ENCODE results near the gene CYP39A1. TPM values are rescaled to one million over a fixed set of nuclear protein-coding genes. Genes with fewer than 3 reads are reported as not detected.

The CYP39A1 gene
- total and polyA plus RNA-seq, 7 donors, result 0.34 to 2.0 (median 0.63) TPM

DNA sequence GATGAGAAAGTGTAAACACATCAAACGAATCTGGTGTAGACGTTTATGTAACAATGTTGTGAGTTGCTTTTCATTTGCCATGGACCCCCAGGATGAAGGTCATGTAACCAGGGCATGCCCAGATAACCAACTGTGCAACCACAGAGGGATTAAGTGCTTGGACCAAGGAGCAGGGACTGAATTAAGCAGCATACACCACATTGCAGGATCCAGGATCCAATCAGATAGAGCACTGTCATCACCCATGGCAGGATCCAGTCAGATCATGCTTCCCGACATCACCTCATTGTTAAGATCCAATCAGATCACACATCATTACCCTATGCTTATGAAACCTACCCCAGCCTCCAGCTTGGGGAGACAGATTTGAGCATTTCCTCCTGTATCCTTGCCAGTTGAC is 87.1 kb downstream of the CYP39A1 start:
- WGBS, 3 donors, result 82 to 89% (median 82%) methylated on average over 3 of the region's 3 CpGs
- no peak overlapping the region for H3K4me3 ChIP-seq
- intact Hi-C loops (cut with DNase I), result no loop called here
- H3K27ac ChIP-seq, result no peak overlapping the region
- no peaks in the 10 kb centered on the region for H3K36me3 ChIP-seq (ENCODE audit: insufficient read depth in 1 of 2, low read depth in 1 of 2)
- H3K4me1 ChIP-seq, result no peaks in the 10 kb centered on the region
- ATAC-seq (no peak), DNase-seq (no peak)
- no peaks in the 10 kb centered on the region for H3K27me3 ChIP-seq (ENCODE audit: insufficient read depth in 3 of 3, low read length in 2 of 3)
- TF ChIP-seq, protein P1, sequence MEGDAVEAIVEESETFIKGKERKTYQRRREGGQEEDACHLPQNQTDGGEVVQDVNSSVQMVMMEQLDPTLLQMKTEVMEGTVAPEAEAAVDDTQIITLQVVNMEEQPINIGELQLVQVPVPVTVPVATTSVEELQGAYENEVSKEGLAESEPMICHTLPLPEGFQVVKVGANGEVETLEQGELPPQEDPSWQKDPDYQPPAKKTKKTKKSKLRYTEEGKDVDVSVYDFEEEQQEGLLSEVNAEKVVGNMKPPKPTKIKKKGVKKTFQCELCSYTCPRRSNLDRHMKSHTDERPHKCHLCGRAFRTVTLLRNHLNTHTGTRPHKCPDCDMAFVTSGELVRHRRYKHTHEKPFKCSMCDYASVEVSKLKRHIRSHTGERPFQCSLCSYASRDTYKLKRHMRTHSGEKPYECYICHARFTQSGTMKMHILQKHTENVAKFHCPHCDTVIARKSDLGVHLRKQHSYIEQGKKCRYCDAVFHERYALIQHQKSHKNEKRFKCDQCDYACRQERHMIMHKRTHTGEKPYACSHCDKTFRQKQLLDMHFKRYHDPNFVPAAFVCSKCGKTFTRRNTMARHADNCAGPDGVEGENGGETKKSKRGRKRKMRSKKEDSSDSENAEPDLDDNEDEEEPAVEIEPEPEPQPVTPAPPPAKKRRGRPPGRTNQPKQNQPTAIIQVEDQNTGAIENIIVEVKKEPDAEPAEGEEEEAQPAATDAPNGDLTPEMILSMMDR (IDR thresholded peaks at IDR 0.05), result no peak
- no peaks in the 10 kb centered on the region for H3K9me3 ChIP-seq

DNA sequence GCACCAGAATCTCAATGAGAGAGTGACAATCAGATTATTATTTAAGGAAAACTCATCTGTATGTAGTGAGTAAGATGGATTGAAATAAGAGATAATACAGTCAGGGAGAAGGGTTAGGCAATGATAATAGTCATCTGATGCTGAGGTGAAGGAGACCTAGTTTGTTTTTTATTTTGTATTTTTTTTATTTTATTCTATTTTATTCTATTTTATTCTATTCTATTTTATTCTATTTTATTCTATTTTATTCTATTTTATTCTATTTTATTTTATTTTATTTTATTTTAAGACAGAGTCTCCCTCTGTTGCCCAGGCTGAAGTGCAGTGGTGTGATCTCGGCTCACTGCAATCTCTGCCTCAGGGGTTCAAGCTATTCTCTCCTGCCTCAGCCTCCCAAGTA is 88.7 kb downstream of the CYP39A1 start:
- intact Hi-C loops (cut with DNase I), result no loop called here
- DNase-seq, result no peak

DNA sequence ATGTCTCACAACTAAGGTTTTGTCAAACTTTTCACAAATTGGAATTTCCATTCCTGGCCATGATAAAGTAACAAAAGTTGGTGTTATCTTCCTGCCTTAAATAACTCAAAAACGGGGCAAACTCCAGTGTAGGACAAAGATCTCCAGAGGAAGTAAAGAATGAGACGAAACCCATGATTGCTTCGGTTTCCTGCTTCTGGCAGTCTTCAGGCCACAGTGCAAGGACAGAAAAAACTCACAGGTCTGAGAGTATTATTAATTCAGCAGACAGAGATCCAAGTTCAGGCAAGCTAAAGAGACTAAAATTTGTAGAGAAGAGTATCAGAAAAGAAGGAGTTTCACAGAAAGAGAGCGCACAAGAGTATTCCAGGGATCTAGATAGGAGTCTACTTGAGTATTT is 96.6 kb downstream of the CYP39A1 start:
- TF ChIP-seq, protein P1 (IDR thresholded peaks at IDR 0.05), result no peak
- no peak for ATAC-seq
- H3K4me3 ChIP-seq, result no peak overlapping the region
- WGBS, 3 donors, result 76 to 80% (median 80%) methylated on average over 4 of the region's 4 CpGs
- no peaks in the 10 kb centered on the region for H3K9me3 ChIP-seq
- H3K27me3 ChIP-seq (ENCODE audit: insufficient read depth in 3 of 3, low read length in 2 of 3), result no peaks in the 10 kb centered on the region
- no peak overlapping the region for H3K27ac ChIP-seq
- H3K4me1 ChIP-seq, result no peaks in the 10 kb centered on the region
- no peaks in the 10 kb centered on the region for H3K36me3 ChIP-seq (ENCODE audit: insufficient read depth in 1 of 2, low read depth in 1 of 2)
- no peak for DNase-seq
- intact Hi-C loops (cut with DNase I), result no loop called here

More for the DNA sequence above, 88.7 kb downstream of the CYP39A1 start:
- WGBS, 3 donors, result 96 to 100% (median 100%) methylated on average over 1 of the region's 1 CpG
- no peak for ATAC-seq
- TF ChIP-seq, protein P1 (IDR thresholded peaks at IDR 0.05), result no peak
- Histone ChIP-seq H3K36me3 (ENCODE audit: insufficient read depth in 1 of 2, low read depth in 1 of 2) (no peaks in the 10 kb centered on the region), H3K27me3 (ENCODE audit: insufficient read depth in 3 of 3, low read length in 2 of 3) (no peaks in the 10 kb centered on the region), H3K4me1 (no peaks in the 10 kb centered on the region), H3K4me3 (no peak overlapping the region), H3K27ac (no peak overlapping the region), H3K9me3 (no peaks in the 10 kb centered on the region)

DNA sequence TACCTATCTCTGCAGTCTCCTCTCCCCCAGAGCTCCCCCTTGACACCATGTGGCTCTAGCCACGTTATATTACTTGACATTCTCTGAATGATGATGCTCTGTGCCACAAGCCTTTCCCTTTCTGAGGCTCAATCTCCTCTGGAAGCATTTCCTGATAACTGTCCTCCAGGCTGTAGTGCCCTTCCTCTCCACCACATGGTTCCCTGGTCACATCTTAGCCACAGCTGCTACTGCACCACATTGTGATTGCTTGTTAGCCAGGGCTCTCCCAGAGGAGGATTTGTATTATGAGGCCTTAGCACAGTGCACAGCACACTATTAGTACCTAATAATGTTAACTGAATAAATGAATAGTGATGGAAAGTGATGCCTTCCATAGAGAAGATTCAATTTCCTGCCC is 97.5 kb downstream of the CYP39A1 start:
- ATAC-seq, result no peak
- TF ChIP-seq, protein P1 (IDR thresholded peaks at IDR 0.05), result no peak
- Histone ChIP-seq H3K9me3 (no peaks in the 10 kb centered on the region), H3K27ac (no peak overlapping the region), H3K27me3 (ENCODE audit: insufficient read depth in 3 of 3, low read length in 2 of 3) (no peaks in the 10 kb centered on the region), H3K4me3 (no peak overlapping the region), H3K4me1 (no peaks in the 10 kb centered on the region), H3K36me3 (ENCODE audit: insufficient read depth in 1 of 2, low read depth in 1 of 2) (no peaks in the 10 kb centered on the region)
- no peak for DNase-seq
- intact Hi-C loops (cut with DNase I), result no loop called here
- WGBS, 3 donors, result 48 to 79% (median 65%) methylated on average over 1 of the region's 1 CpG

DNA sequence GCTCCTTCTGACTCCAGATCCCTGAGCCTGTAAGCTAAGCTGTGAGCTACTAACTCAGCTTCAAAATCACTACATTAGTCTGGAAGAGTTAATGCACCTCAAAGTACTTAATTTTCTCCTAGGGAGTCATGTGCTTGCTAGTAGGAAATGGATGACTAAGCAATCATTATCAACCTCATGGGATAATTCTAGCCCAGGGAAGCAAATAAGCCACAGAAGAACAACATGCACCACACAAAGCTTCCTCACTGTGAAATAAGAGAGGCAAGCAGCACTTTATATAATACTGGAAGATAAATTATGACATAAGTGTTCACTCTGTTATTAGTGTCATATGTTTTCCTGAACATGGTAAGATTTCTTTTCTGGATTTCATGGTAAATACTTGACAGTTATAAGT is 103.5 kb downstream of the CYP39A1 start:
- no peaks in the 10 kb centered on the region for H3K36me3 ChIP-seq (ENCODE audit: insufficient read depth in 1 of 2, low read depth in 1 of 2)
- H3K9me3 ChIP-seq, result peaks cover 3% of the 10 kb centered on the region
- no peak overlapping the region for H3K4me3 ChIP-seq
- no peak overlapping the region for H3K27ac ChIP-seq
- no peaks in the 10 kb centered on the region for H3K27me3 ChIP-seq (ENCODE audit: insufficient read depth in 3 of 3, low read length in 2 of 3)
- TF ChIP-seq, protein P1 (IDR thresholded peaks at IDR 0.05), result no peak
- ATAC-seq (no peak), DNase-seq (no peak)
- no peaks in the 10 kb centered on the region for H3K4me1 ChIP-seq
- intact Hi-C loops (cut with DNase I), result no loop called here

Data from psoas muscle (tissue), 8 donors.